M059J (cell line): ENCODE data around the gene CENPX. TPM values are rescaled to one million over a fixed set of nuclear protein-coding genes. Genes with fewer than 3 reads are reported as not detected.

ENCODE experiments used
- DNase-seq: peaks from one replicate; pipeline ENCODE4 v3.0.0-alpha.2; 2012; ENCODE audit warnings: low read depth
- total RNA-seq: library from RNA; depleted of rRNA; stranded (reverse); fragments of >200 nt; shearing (Covaris generic); gene quantifications from 2 replicates; pipeline ENCODE4 v1.2.3, GENCODE V29; 2014; rRNA removed

The CENPX gene
- total RNA-seq: 121 and 155 TPM in 2 replicates

DNA sequence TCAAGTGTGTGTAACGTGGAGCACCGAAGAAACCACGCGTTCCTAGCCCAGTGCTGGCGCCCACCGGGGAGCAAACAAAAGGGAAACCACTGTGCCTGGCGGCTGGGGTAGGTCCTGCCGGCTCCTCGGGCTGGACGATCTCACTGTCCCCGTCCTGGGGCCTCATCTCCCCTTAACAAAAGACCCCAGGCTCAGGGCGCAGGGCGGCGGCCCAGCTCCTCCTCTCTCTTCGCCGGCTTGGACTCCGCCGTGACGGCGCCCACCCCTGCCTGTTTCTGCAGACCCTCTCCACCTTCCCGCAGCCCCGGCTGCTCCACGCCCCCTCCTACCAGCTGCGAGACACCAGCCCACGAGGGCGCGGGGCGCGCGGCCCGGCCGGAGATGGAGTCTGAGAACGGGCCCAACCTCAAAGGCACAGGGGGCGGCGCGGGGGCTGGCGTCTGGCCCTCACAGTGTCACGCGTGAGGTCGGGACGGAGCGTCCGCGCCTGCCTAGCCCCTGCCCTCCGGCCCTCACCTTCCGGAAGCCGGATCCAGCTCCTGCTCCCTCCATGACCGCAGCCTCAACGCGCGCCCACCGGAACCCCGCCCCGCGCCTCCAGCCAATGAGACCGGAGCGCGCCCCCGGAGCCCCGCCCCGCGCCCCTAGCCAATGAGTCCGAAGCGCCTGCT is at the start of gene CENPX:
Gene CENPX (minus strand): TSS at position 569 of the 671 bp plus-strand sequence. CDS start 17 bp downstream, at position 552.
- peak; percentile 23 for DNase-seq

DNA sequence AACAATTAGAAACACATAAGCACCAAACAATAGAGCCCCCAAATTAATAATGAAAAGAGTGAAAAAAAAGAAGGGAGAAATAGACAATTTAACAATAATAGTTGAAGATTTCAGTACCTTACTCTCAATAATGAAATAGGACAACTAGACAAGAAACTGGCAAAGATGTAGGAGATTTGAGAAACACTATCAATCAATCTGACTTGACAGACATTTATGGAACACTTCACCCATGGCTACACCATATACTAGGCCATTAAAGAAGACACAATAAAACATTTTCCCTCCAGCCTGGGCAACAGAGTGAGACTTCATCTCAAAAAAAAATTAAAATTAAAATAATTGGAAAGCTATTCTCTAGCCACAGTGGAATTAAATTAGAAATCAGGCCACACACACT is 47.9 kb upstream of the CENPX start:
- DNase-seq: no peak

DNA sequence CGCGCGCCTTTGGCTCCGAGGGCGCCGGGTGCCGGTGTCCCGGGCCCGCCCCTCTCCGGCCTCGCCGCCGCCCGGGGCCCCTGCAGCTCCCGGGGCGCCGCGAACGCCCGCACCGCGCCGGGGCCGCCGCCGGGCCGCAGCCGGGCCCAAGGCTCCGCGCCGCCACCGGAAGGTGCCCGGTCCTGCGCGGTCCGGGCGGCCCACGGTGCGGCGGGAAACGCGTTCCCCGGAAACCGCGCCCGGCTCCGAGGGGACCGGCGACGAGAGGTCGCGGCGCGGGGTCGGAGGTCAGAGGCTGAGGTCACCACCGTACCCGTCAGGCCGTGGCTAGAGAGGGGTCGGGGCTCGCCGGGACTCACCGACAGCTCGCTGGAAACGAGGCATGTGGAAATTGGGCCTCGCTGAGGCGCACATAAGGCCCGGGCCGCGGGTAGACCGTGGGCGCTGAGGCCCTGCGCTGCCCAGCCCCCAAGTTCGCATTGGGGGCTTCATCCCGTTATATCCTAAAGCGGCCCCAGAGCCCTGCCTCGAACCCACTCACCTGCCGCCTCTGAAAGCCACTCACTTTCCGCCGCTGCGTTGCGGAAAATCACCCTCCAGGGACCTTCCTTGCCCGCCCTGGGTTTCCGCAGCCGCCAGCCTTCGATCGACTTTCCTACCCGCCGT is 43.1 kb upstream of the CENPX start, which contains the start of gene DUS1L:
Gene DUS1L (minus strand): TSS at position 167 of the 666 bp plus-strand sequence. CDS start 745 bp downstream, outside the sequence.
- peak; percentile 28 for DNase-seq

DNA sequence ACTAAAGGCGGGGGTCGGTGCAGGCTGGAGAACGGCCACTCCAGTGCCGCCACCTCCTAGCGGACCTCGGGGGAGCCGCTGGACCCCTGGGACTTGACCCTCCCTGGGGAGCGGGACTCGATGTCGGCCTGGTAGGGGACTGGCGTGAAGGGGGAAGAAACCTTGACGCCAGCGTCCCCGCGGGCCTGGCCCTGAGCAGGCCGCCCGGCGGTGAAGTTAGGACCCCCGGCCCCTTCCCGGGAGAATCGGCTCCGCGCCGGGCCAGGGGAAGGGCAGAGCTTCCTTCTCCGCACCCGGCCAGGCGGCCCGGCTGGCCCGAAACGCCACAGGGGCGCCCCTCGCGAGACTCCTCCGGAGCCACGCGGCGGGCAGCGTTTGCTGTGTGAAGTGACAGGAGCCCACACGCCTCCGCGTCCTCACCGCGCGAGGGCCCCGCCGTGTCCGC is 42.5 kb upstream of the CENPX start:
- no peak for DNase-seq

DNA sequence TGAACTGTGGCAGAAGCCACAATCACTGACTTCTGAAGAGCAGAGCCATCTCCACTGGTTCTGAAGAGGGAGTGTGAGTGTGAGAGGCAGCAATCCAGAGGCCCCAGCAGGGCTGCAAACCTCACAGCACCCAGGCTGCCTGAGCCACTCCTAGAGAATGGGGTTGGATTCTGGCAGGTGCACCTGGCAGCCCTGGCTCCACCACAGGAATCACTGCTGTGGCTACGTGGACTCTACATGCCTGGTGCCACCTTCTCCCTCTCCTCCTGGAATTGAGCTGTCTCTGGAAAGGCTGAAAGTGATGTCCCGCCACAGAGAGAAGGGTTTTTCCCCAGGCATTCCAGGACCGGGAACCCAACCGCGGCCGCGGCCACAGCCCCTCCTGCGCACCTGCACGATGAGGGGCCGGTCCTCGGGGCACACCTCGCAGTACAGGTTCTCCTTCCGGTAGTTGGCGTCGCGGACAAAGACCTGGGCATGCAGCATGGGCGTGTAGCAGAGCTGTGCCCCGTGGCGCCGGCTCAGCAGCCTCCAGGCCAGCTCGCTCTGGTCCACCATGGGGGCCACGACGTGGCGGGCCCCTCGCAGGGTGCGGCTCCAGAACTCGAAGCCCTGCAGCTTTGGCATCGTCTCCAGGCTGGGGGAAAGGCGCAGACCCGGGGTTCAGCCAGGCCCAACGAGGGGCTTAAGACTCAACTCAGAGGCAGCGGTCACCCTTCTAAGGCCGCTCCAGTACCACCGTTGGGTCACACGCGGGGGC is 41.9 kb upstream of the CENPX start:
- no peak for DNase-seq

DNA sequence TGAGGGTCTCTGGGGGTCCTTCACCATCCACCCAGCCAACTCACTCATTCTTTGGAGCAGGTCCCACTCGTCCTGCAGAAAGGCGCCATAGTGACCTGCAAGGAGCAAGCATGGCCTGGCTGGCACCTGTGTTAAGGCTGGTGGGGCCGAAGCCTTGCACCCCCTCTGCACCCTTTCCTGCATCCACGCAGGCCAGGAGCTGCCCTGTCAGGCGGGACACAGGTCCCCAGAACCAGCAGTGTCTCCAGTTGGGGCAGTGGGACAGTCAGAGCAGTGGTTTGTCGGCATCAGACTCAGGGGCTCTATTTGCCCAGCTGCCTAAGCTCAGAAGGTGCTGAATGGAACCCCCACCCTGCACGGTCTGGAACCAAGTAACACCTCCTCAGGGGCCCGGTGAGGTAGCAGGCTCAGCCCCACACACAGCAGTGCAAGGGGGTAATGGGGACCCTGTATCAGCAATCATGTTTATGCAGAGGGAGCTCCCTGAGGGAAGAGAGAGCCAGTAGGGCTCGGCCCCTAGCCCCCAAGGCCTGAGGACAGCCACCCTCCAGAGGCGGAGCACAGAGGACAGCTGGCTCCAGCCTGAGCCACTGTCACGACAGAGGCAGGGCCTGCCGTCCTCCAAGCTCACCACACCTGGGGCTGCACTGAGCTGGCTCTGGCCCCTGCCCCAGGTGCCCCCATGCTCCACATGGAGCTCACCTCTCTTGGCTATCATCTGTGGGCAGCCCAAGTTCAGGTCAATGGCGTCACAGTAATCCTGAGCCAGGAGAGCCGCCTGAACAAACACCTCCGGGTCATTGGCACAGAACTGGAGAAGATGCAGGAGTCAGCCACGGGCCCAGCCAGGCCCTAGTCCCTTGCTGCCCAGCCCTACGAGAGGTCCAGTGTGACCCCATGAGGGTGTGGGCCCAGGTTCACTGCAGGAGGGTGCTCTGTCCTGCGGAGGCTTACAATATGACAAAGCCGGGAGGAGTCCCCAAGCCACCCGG is 41.0 kb upstream of the CENPX start:
- DNase-seq: no peak

DNA sequence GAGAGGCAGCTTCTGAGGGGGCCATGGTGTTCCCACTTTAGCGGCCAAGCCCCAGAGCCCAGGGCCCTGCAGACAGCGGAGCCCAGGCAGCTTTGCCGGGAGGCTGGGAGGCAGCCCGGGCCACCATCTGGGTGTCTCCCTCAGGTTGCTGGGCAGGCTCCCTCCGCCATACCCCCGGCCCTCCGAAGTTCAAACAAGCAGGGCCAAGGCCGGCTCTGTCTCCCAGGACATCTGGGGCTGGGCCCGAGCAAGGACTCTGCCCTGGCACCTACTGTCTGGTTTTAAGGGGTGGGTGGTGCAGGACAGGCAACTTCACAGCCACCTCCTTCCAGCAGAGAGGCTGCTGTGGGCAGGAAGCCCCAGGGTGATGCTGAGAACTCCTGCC is 40.3 kb upstream of the CENPX start:
- DNase-seq: no peak

DNA sequence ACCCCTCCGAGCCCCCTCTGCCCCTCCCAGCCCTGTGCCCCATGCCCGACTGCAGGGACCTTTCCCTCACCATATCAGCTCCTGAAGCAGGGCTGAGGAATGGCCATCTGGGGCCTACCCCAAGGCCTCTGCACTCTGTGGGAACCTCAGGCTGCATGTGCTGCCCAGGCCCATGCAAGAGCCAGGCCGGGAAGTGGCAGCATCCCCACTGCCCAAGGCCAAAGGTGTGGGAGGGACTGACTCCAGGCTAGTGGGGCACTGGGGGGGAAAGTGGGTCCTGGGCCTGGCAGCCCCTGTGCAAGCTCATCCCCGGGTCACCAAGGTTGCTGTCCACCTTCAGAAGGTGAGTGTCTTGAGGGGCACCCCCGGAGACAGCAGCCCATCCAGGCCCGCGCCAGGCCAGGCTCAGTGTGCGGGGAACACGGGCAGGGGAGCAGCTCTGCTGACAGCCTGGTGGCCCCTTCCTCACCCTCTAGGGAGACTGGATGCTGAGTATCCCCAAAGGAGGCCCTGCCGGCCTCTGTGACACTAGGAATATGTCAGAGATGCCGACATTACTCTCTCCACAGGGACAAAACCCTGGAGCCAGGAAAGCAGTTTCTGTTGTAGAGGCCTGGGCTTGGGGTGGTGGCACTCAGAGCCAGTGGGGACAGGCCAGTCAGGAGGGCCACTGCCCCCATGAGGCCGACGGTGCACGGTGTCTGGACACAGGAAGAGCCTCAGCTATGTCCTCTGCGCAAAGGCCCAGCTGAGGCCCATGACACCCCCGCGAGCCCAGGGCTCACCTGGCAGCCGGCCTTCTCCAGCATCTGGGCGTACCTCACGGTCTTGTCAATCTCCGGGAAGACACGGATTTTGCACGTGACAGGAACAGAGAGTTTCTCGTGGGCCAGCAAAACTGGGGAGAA is 39.7 kb upstream of the CENPX start:
- DNase-seq: no peak

DNA sequence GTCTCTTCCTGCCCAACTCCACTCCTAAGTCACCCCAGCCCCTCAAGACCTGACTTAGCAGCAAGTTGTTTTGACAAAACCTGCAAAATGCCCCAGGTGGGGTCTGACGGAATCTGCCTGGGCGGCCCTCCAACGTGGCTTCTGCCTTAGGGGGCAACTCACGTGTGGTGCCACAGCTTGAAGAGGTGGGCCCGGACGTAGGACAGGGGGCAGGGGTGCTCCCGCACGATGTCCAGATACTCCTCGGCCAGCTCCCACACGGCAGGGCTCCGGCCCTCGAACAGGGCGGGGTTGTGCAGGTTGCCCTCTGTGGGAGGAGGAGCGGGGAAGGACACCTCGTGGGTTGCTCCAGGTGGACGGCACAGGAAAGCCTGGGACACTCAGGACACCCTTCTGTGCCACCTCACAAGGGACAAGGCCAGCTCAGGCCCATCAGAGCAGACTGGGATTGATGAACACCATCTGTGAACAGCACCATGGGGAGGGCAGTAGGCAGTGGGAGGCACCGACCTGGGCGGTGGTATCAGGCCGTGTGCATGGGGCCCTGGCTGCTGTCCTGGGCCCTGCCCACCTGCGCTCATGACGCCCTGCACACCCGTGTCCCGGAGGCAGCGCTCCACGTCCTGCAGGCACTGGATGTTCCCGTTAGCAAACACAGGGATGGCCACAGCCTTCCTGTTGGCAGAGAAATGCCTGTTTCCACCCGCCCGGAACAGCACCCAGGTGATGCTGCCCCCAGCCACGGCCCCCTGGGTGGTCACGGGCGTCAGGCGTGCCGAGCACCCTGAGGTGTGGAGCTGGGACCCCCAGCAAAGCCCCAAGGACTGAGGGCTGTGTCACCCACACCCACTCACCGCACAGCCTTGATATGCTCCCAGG is 38.6 kb upstream of the CENPX start:
- no peak for DNase-seq

DNA sequence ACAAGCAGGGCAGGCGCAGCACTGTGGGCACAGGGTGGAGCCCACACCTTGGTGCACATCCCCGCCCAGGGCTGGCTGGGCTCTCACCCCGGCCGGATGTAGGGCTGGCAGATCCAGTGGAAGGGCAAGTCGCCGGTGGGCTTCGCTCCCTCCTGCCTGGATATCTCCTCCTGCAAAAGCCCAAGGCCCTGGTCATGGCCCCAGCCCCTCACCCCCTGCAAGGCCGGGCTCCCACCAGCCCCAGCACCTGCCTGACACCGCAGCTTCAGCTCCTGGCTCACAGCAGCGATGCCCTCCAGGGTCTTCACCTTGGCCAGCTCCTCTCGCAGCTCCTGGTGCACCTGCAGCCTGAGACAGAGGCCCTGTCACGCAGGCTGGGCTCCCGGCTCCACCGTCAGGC is 37.9 kb upstream of the CENPX start:
- no peak for DNase-seq

DNA sequence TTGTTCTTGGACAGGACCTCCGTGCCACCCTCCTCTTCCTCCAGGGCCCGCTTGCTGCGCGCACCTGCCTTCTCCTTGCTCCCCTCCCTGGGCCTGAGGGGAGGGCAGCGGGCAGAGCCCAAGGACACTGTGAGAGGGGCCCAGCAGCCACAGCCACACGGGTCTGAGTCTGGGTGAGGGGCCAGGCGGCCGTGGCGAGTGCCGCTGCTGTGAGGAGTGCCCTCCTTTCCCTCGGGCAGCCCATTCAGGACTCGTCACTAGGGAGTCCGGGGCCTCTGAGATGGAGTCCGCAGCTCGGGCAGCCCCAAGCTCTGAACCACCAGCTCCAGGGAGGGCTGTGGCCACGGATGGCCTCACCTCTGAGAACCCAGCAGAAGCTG is 37.3 kb upstream of the CENPX start:
- no peak for DNase-seq

DNA sequence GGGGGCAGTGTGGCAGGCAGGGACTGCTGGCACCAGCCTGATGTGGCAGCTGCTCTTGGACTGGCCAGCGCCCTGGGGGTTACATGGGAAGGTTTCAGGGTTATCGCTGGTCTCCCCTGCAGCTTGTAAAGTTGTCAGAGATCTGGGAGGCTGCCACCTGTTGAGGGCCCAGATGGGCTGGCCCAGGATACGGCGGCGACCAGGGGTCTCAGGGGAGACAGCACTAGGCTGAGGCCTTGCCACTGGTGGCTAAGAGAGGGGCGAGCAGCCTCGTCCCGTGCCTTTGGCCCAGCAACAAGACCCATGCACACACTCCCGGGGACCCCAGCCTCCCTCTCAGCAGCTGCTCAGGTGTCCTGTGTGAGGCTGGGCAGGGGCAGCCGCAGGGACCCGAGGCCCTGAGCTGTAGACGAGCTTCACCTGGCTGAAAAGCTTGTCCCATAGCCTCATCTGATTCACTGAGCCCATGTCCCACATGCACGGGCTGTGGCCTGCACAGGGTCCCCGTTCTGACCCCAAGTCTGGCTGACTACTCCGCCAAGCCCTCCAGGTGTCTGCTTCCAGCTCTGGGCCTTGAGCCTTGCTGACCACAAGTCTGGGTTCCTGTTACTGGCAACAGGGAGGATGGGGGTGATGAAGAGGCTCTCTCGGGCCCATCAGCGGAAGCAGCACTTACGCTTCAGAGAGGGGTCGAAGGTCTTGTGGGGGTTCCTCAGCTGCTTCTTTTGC is 36.8 kb upstream of the CENPX start:
- DNase-seq: no peak

DNA sequence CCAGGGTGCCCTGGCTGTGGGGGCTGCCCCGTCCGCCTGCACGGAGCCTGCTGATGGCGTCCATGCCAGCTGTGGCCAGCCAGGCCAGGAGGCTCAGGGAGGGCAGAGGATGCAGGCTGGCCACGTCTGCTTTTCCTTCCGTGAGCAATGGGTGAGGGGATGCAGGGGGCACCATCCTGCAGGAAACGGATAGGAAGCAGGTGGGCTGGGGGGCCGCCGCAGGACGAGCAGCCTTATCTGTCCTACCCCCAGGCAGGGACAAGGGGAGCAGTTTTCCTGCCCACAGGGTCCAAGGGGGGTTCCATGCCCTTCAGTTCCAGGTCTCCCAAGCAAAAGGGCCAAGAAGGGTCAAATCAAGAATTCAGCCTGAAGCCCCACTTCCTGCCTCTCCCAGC is 36.2 kb upstream of the CENPX start:
- no peak for DNase-seq

DNA sequence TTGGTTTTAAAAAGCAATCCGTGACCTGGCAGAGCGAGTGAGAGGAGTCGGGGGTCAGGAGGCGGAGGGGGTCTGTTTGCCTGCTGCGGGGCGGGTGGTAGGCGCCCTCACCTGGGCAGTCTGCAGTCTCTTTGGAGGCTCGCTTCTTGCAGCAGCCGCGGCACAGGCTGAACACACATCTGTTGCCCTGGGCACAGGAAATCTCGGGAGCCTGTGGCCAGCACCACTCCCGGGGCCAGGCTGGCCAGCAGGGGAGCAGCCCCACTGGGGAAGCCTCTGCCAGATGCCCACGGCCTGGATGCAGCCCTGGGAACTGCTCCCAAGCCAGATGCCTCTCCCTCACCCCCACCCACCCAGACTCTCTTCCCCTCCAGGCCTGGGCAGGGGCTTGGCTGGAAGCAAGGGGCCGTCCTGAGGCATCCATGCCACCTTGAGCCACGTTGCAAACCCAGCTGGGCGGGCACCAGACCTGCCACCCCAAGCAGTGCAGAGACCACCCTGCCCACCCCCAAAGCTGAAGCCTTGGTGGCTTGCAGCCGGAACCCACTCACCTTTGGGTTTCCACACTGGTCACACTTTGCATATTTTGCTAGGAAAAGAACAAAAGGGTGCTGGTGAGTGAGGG is 35.7 kb upstream of the CENPX start:
- no peak for DNase-seq

DNA sequence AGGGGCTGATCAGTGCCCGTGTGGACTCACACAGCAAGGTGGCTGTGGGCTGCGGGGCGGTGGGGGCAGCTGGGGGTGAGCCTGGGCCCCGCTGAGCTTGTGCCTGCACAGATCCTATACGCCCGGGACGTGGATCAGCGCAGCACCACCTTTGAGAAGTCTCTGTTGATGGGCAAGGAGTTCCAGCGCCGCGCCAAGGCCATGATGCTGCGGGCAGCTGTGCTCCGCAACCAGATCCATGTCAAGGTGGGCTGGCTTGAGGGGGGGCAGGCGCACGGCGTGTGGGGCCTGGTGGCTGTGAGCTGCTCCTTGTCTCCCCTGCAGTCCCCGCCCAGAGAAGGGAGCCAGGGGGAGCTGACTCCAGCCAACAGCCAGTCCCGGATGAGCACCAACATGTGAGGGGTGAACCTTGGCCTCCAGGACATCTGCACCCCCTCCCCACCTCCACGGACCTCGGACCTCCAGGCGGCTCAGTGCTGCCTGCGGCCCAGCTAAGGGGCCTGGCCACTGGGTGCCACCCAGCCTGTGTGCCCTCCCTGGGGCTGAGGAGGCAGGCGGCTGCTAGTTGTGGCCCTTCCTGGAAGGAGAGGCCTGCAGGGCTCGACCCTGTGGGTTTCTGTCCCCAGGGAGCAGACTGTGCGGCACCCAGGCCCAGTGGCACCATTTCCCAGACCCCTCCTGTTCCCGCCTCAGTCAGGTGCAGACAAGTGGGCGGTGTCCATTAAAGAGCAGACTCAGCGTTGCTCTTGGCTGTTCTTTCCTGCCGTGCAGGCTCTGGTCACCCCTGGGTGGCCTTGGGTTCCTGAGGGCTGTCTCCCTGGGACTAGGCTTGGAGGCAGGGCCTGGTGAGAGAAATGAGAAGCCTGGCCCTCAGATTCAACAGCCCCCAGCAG is 34.3 kb upstream of the CENPX start:
- no peak for DNase-seq

DNA sequence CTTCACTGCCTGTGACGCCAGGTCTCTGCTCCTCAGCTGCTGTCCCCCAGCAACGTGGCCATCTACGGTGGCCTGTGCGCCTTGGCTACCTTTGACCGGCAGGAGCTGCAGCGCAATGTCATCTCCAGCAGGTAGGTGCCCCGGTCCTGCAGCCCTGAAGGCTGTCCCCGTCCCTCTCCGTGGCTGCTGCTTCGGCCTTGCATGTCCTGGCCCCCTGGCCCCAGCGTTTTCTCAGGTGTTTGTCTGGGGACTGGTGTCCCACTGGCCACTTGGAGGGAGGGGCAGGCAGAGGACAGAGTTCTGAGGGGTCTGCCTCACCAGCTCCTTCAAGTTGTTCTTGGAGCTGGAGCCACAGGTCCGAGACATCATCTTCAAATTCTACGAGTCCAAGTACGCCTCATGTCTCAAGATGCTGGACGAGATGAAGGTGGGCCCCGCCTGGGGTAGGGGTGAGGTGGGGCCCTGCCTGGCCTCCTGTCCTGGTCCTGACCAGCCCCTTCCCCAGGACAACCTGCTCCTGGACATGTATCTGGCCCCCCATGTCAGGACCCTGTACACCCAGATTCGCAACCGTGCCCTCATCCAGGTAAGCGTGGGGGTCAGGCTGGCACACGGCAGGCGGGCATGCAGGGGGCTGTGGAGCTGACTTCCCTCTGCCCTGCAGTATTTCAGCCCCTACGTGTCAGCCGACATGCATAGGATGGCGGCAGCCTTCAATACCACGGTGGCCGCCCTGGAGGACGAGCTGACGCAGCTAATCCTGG is 33.5 kb upstream of the CENPX start:
- no peak for DNase-seq
